SKM-1 (cell line): ENCODE data around the gene SBK3.
"Not testable (repeated sequence)": the region's sequence is repeated elsewhere in the genome, so short reads cannot be mapped to it uniquely, and the experiment has no call there.

ENCODE experiments used
- DNase-seq: peaks from one replicate; lab custom pipeline; 2025; ENCODE audit not compliant: unreplicated experiment; lab: John Stamatoyannopoulos, UW

The SBK3 gene

GRCh38 chr19:55541091-55541490, 4.3 kb downstream of the SBK3 start:
- DNase-seq = no peak

GRCh38 chr19:55540619-55541018, 4.7 kb downstream of the SBK3 start:
- no peak for DNase-seq

GRCh38 chr19:55539090-55539984, 6.0 kb downstream of the SBK3 start:
- DNase-seq = no peak

GRCh38 chr19:55538132-55538531, 7.2 kb downstream of the SBK3 start:
- DNase-seq = no peak

GRCh38 chr19:55537741-55538111, 7.6 kb downstream of the SBK3 start:
- DNase-seq = no peak

GRCh38 chr19:55536951-55537740, 8.2 kb downstream of the SBK3 start, which contains the start of gene SBK2:
TSS of gene SBK2 (minus strand) at chr19:55537133. CDS start at chr19:55536294, 839 bp downstream.
- no peak for DNase-seq

- no peak for DNase-seq
Observed at GRCh38 chr19:55536366-55536765, 9.0 kb downstream of the SBK3 start.

- DNase-seq = no peak
Observed at GRCh38 chr19:55535965-55536350, 9.4 kb downstream of the SBK3 start.

GRCh38 chr19:55535173-55535964, 10.0 kb downstream of the SBK3 start:
- DNase-seq = no peak

- DNase-seq = not testable (repeated sequence)
Observed at GRCh38 chr19:55534280-55534679, 11.1 kb downstream of the SBK3 start.

- DNase-seq = no peak
Observed at GRCh38 chr19:55530996-55531395, 14.3 kb downstream of the SBK3 start.

- no peak for DNase-seq
Observed at GRCh38 chr19:55529636-55530234, 15.6 kb downstream of the SBK3 start.

- DNase-seq = no peak
Observed at GRCh38 chr19:55528030-55528803, 17.1 kb downstream of the SBK3 start.

GRCh38 chr19:55527197-55528029, 17.9 kb downstream of the SBK3 start:
- DNase-seq = no peak

- no peak for DNase-seq
Observed at GRCh38 chr19:55526216-55527196, 18.8 kb downstream of the SBK3 start.

GRCh38 chr19:55525289-55526101, 19.8 kb downstream of the SBK3 start:
- DNase-seq = no peak

- no peak for DNase-seq
Observed at GRCh38 chr19:55520691-55521292, 24.6 kb downstream of the SBK3 start.
